Cardiac muscle cell (in vitro differentiated cells and primary cell): ENCODE data around the gene SLC38A1. TPM values are rescaled to one million over a fixed set of nuclear protein-coding genes. Genes with fewer than 3 reads are reported as not detected.

Experiments
- DNase-seq, 2 donors: peaks; one replicate each; pipeline versions ENCODE4 v3.0.0 to v3.0.0-alpha.2; 2010 to 2017; ENCODE audit warnings: low read depth in 1 of 2, low spot score in 1 of 2
- H3K27ac ChIP-seq: fragments of 200-600 bp; sonication (generic); 2 replicates; pipeline ENCODE4 v1.5.1; 2016
- H3K27me3 ChIP-seq: fragments of 200-600 bp; sonication (generic); 2 replicates; pipeline ENCODE4 v1.6.0; 2016; ENCODE audit warnings: control low read depth
- H3K36me3 ChIP-seq: fragments of 200-600 bp; sonication (generic); 2 replicates; pipeline ENCODE4 v1.5.1; 2016; ENCODE audit warnings: control low read depth
- H3K4me1 ChIP-seq: fragments of 200-600 bp; sonication (generic); 2 replicates; pipeline ENCODE4 v1.8.1; 2017; ENCODE audit warnings: low read depth, mild to moderate bottlenecking, mixed run types
- H3K4me3 ChIP-seq: fragments of 200-600 bp; sonication (generic); 2 replicates; pipeline ENCODE4 v1.5.1; 2016; ENCODE audit warnings: mild to moderate bottlenecking
- H3K9me3 ChIP-seq: fragments of 200-600 bp; sonication (generic); 2 replicates; pipeline ENCODE4 v1.5.1; 2017; ENCODE audit warnings: low read depth, mild to moderate bottlenecking, control low read depth
- polyA plus RNA-seq: library from polyadenylated mRNA; unstranded; fragments of >200 nt; fragmentation: Nextera tagmentation; extraction: Ambion mirVana; gene quantifications from 2 replicates; pipeline ENCODE4 v1.2.1, GENCODE V29; 2016
- total RNA-seq: library from RNA; depleted of rRNA; stranded (reverse); fragments of >200 nt; gene quantifications from 2 replicates; pipeline ENCODE4 v1.2.3, GENCODE V29; 2016
- TF ChIP-seq, protein P1 (sequence below): IDR thresholded peaks from 2 replicates; pipeline ENCODE4 v1.5.1; 2012; ENCODE audit warnings: low read depth, mild to moderate bottlenecking, low read length

The SLC38A1 gene
- total and polyA plus RNA-seq, 2 experiments from 2014 or later, result 59.6 to 62.2 TPM

DNA sequence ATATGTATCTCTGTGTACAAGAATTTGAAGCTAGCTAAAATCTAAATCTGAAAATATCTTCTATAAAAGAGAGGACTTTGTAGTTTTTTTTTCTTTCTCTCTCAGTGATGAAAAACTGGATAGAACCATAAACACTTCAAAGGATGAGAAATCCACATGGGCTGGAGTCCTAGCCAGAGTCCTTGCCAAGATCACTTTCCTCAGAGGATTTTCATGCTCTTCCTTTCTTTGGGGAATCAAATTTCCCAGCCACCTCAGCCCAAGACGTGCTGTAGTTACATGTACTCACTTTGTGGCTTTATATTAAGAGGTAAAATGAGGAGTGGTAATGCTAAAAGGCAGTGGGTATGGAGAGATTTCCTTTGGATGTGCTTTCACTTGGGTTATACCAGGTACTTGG lies 110.3 kb downstream of the SLC38A1 start:
- no peak overlapping the region for H3K4me3 ChIP-seq
- H3K9me3 ChIP-seq, result no peaks in the 10 kb centered on the region
- TF ChIP-seq, protein P1, sequence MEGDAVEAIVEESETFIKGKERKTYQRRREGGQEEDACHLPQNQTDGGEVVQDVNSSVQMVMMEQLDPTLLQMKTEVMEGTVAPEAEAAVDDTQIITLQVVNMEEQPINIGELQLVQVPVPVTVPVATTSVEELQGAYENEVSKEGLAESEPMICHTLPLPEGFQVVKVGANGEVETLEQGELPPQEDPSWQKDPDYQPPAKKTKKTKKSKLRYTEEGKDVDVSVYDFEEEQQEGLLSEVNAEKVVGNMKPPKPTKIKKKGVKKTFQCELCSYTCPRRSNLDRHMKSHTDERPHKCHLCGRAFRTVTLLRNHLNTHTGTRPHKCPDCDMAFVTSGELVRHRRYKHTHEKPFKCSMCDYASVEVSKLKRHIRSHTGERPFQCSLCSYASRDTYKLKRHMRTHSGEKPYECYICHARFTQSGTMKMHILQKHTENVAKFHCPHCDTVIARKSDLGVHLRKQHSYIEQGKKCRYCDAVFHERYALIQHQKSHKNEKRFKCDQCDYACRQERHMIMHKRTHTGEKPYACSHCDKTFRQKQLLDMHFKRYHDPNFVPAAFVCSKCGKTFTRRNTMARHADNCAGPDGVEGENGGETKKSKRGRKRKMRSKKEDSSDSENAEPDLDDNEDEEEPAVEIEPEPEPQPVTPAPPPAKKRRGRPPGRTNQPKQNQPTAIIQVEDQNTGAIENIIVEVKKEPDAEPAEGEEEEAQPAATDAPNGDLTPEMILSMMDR, result no peak

DNA sequence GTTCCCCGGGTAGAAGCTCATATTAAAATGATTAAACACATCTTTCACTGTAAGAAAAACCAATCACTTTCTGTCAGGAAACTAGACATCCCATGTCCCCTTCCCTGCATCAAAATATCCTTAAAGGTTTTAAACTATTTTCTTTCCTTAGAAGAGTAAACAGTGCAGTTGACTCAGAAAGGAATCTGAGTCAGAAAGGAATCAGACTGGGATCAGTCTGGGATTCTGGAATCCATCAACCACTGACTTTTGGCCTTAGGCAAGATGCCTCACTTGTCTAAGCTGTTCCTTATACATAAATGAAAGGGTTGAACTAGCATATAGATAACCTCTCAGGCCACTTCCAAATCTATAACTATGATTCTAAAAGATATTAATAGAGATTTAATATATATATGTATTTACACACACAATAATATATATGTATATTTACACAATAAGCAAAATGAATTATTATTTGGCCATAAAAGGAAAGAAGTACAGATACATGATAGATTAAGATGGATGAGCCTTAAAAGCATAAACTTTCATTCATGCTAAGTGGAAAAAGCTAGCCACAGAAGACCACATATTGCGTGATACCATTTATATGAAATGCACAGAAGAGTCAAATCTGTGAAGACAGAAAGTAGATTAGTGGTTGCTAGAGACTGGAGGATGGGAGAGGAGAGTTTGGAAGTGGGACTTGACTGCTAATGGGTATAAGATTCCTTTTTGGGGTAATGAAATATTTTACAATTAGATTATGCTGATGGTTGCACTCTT lies 114.4 kb downstream of the SLC38A1 start:
- TF ChIP-seq, protein P1, result no peak
- H3K27ac ChIP-seq, result peak overlapping the region; percentile 64
- no peaks in the 10 kb centered on the region for H3K36me3 ChIP-seq
- peak; percentile 21 to 44 for DNase-seq
- no peaks in the 10 kb centered on the region for H3K27me3 ChIP-seq
- H3K4me1 ChIP-seq, result peaks cover 10% of the 10 kb centered on the region
- no peaks in the 10 kb centered on the region for H3K9me3 ChIP-seq
- H3K4me3 ChIP-seq, result no peak overlapping the region

More for the DNA sequence above, 110.3 kb downstream of the SLC38A1 start:
- no peak overlapping the region for H3K27ac ChIP-seq
- no peak for DNase-seq
- peaks cover 29% of the 10 kb centered on the region for H3K4me1 ChIP-seq
- no peaks in the 10 kb centered on the region for H3K27me3 ChIP-seq
- H3K36me3 ChIP-seq, result no peaks in the 10 kb centered on the region

DNA sequence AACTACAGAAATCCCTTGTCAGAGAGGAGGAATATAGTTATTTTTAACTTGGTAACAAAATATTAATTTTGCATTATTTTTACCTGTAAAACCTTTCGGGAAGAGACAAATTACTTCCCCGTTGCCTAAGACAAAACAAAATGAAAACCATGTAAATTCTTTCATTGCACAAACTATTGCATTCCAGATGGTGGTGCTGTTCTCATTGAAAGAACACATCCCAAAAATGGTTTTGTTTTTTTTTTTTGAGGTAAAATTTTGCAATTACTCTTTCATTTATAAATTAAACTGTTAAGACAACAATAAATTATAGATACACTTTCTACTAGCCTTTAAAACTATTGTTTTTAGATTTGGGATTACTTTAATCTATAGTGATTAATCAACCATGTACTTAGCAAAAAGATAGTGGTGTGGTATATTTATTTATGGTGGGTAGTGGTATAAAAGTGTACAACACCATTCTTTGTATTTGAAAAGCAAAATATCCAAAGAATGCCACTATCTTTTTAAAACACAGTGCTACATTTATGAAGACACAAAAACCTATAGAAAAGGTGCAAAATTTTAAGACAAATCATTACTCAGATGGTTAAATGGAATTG lies 115.5 kb downstream of the SLC38A1 start:
- Histone ChIP-seq H3K27ac (peak overlapping the region; percentile 64), H3K27me3 (no peaks in the 10 kb centered on the region), H3K4me3 (no peak overlapping the region), H3K9me3 (no peaks in the 10 kb centered on the region), H3K4me1 (peaks cover 9% of the 10 kb centered on the region), H3K36me3 (no peaks in the 10 kb centered on the region)
- TF ChIP-seq, protein P1, result peak; percentile 74
- DNase-seq, result peak; percentile 28 to 62

DNA sequence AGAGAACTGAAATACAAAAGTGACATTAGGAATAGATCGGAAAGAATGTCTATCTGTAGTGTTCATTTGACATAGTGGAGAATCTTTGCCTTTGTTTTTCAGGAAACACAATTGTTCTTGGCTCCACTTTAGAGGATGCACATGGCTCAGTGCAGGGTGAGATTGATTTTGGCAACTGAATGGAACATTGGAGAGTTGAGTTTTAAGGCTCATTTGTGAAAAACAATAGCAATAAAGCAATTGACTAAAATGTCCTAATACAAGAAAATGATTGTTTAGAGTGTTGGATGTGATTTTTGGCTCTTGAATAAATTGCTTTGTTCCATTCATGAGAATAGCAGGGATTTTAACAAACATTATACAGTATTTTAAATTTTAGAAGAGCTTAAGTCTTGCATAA lies 116.4 kb downstream of the SLC38A1 start:
- no peaks in the 10 kb centered on the region for H3K36me3 ChIP-seq
- H3K27me3 ChIP-seq, result no peaks in the 10 kb centered on the region
- H3K9me3 ChIP-seq, result no peaks in the 10 kb centered on the region
- DNase-seq, result no peak
- H3K4me3 ChIP-seq, result no peak overlapping the region
- H3K4me1 ChIP-seq, result peaks cover 9% of the 10 kb centered on the region
- H3K27ac ChIP-seq, result no peak overlapping the region
- TF ChIP-seq, protein P1, result no peak

DNA sequence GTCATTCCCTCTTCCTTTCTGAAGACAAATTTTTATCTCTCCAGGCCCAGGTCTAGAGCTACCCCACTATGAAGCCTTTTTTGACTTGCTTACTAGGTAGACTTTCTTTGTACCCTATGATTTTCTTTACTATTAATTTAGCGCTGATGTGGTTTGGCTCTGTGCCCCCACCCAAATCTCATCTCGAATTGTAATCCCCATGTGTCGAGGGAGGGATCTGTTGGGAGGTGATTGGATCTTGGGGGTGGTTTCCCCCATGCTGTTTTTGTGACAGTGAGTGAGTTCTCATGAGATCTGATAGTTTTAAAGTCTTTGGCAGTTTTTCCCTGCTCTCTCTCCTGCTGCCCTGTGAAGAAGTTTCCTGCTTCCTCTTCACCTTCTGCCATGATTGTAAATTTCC lies 118.1 kb downstream of the SLC38A1 start:
- H3K36me3 ChIP-seq, result no peaks in the 10 kb centered on the region
- no peak for DNase-seq
- no peak overlapping the region for H3K27ac ChIP-seq
- H3K27me3 ChIP-seq, result no peaks in the 10 kb centered on the region
- peaks cover 9% of the 10 kb centered on the region for H3K4me1 ChIP-seq
- H3K9me3 ChIP-seq, result no peaks in the 10 kb centered on the region
- TF ChIP-seq, protein P1, result no peak
- H3K4me3 ChIP-seq, result no peak overlapping the region
